Chondrocyte (in vitro differentiated cells): ENCODE data around the gene COX8C. TPM values are rescaled to one million over a fixed set of nuclear protein-coding genes. Genes with fewer than 3 reads are reported as not detected.

ENCODE experiments used
- DNase-seq: peaks from one replicate; pipeline ENCODE4 v3.0.0; 2021; ENCODE audit warnings: mixed read lengths, low spot score
- H3K27ac Mint-ChIP-seq: one replicate; pipeline ENCODE4 v1.8.0; 2021; ENCODE audit warnings: mild to moderate bottlenecking, moderate library complexity, mixed read lengths; ENCODE audit not compliant: unreplicated experiment
- H3K27me3 Mint-ChIP-seq: 2 replicates; pipeline ENCODE4 v1.8.0; 2021; ENCODE audit warnings: low read depth, mixed read lengths
- H3K36me3 Mint-ChIP-seq: 2 replicates; pipeline ENCODE4 v1.8.0; 2021; ENCODE audit warnings: low read depth, mixed read lengths
- H3K4me1 Mint-ChIP-seq: 2 replicates; pipeline ENCODE4 v1.8.0; 2021; ENCODE audit warnings: low read depth, mild to moderate bottlenecking, mixed read lengths
- H3K4me3 Mint-ChIP-seq: one replicate; pipeline ENCODE4 v1.8.0; 2021; ENCODE audit warnings: mild to moderate bottlenecking, moderate library complexity, mixed read lengths; ENCODE audit not compliant: unreplicated experiment
- H3K9me3 Mint-ChIP-seq: 2 replicates; pipeline ENCODE4 v1.8.0; 2021; ENCODE audit warnings: low read depth, mixed read lengths
- total RNA-seq: library from RNA; stranded (reverse); gene quantifications from 3 replicates; pipeline ENCODE4 v1.2.1, GENCODE V29; 2021
- TF ChIP-seq, protein P1 (sequence below): fragments of 200-600 bp; sonication (generic); IDR thresholded peaks from 2 replicates; pipeline ENCODE4 v1.5.0; 2021; ENCODE audit warnings: antibody characterized with exemption, mild to moderate bottlenecking, moderate library complexity

Gene COX8C
- total RNA-seq, 1 donor from 2014 or later, result not detected

DNA sequence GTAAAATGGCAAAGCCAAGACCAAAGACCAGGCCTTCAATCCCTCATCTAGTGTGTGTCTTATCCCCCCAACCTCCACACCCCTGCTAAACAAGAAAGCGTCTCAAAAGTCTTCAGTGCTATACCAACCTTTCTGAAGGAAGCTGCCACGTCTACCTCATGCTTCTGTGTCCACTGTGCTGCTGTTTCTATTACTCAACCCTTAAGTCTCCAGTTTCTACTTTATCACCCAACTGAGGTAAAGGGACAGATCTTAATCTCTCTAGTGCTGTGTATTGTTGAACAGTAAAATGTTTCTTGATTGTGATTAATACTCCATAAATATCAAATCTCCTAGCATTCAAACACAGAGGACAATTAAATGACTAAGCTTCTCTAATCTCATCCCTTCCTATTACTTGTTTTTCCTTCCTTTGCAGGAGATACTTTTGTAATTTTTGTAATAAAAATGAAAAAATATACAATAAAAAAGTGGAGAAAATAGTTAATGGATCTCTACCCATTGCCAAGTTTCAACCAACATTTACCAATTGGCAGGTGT, 37.5 kb upstream of the COX8C start:
- H3K9me3 Mint-ChIP-seq, result no peaks in the 10 kb centered on the region
- H3K4me3 Mint-ChIP-seq, result no peak overlapping the region
- peaks cover 27% of the 10 kb centered on the region for H3K4me1 Mint-ChIP-seq
- no peaks in the 10 kb centered on the region for H3K27me3 Mint-ChIP-seq
- TF ChIP-seq, protein P1, sequence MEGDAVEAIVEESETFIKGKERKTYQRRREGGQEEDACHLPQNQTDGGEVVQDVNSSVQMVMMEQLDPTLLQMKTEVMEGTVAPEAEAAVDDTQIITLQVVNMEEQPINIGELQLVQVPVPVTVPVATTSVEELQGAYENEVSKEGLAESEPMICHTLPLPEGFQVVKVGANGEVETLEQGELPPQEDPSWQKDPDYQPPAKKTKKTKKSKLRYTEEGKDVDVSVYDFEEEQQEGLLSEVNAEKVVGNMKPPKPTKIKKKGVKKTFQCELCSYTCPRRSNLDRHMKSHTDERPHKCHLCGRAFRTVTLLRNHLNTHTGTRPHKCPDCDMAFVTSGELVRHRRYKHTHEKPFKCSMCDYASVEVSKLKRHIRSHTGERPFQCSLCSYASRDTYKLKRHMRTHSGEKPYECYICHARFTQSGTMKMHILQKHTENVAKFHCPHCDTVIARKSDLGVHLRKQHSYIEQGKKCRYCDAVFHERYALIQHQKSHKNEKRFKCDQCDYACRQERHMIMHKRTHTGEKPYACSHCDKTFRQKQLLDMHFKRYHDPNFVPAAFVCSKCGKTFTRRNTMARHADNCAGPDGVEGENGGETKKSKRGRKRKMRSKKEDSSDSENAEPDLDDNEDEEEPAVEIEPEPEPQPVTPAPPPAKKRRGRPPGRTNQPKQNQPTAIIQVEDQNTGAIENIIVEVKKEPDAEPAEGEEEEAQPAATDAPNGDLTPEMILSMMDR, result no peak
- H3K36me3 Mint-ChIP-seq, result no peaks in the 10 kb centered on the region
- no peak for DNase-seq
- H3K27ac Mint-ChIP-seq, result no peak overlapping the region

DNA sequence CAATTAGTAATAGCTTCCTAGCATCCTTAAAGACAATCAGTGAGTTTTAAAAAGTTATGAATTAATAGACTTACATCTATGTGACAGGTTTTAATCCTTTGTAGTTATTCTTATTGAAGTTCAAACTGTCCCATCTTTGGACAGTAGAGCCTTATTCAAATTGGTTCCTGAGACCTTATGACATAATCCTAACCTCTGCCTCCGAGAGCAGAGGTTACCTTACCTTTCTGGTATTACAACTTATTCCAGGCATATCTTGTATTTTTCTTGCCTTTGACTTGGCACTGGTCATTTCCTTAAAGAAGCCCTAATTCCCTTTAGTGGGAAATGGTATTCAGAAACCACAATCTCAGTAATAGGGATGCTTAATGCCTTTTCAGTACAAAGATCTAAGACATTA, 35.9 kb upstream of the COX8C start:
- H3K27me3 Mint-ChIP-seq, result no peaks in the 10 kb centered on the region
- TF ChIP-seq, protein P1, result no peak
- H3K36me3 Mint-ChIP-seq, result no peaks in the 10 kb centered on the region

DNA sequence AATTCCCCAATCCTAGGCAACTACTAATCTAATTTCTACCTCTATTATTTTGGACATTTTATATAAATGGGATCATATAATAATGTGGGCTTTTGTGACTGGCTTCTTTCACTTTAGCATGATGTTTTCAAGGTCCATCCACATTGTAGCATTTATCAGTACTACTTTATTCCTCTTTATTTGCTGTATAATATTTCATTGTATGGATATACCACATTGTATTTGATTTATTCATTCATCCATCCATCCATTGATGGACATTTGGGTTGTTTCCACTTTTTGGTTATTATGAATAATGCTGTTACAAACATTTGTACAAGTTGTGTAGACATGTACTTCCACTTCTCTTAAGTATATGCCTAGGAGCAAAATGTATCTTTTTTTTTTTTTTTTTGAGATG, 31.4 kb upstream of the COX8C start:
- Mint-ChIP-seq H3K4me3 (no peak overlapping the region), H3K4me1 (peaks cover 48% of the 10 kb centered on the region), H3K36me3 (no peaks in the 10 kb centered on the region), H3K27me3 (no peaks in the 10 kb centered on the region), H3K27ac (no peak overlapping the region), H3K9me3 (no peaks in the 10 kb centered on the region)
- TF ChIP-seq, protein P1, result no peak
- no peak for DNase-seq

More for the DNA sequence above, 35.9 kb upstream of the COX8C start:
- H3K9me3 Mint-ChIP-seq, result no peaks in the 10 kb centered on the region
- H3K27ac Mint-ChIP-seq, result no peak overlapping the region
- no peak for DNase-seq
- H3K4me3 Mint-ChIP-seq, result no peak overlapping the region
- H3K4me1 Mint-ChIP-seq, result peaks cover 17% of the 10 kb centered on the region

DNA sequence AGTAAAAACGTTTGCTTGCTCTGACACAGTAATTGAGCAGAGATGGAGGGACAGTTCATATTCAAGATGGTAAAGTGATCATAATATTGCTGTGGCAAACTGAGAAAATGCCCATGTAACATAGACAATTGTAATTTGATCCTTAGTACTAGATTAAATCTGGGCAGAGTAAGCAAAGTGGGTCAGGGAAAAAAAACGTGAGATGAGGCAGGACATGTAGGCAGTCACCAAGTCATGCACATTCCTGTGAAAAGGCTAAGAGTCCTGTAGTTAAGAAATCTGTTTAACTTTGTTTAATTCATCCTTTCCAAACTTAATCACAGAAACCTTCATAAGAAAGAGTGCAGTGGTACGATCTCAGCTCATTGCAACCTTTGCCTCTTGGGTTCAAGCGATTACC, 30.3 kb upstream of the COX8C start:
- peak overlapping the region; percentile 18 for H3K27ac Mint-ChIP-seq
- H3K36me3 Mint-ChIP-seq, result no peaks in the 10 kb centered on the region
- no peaks in the 10 kb centered on the region for H3K9me3 Mint-ChIP-seq
- peaks cover 48% of the 10 kb centered on the region for H3K4me1 Mint-ChIP-seq
- no peak for DNase-seq
- H3K4me3 Mint-ChIP-seq, result no peak overlapping the region
- H3K27me3 Mint-ChIP-seq, result no peaks in the 10 kb centered on the region
- TF ChIP-seq, protein P1, result no peak

DNA sequence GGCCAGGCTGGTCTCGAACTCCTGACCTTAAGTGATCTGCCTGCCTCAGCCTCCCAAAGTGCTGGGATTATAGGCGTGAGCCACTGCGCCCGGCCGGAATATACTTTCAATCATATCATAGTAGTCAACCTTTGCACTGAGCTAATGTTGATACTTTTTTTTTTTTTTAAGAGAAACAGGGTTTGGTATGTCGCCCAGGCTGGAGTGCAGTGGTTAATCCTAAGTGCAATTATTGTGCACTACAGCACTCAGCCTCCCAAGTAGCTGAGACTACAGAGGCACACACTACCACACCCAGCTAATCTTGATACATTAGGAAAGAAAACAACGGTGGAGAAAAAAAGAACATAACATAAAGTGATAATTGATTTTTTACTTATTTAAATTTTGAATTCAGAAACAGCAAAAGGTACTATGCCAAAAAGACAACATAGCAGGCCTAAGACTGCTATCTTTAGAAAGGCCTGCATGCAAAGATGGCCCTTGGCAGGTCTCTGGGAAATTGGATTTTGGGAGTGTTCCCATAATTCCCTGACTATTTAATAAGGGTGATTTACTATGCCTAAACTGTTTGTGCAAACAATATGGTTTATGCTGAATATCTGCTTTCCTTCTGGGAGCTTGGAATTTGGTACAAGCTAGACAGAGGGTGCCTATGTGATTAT, 29.6 kb upstream of the COX8C start:
- no peaks in the 10 kb centered on the region for H3K9me3 Mint-ChIP-seq
- peak overlapping the region; percentile 84 for H3K27ac Mint-ChIP-seq
- no peak overlapping the region for H3K4me3 Mint-ChIP-seq
- peaks cover 48% of the 10 kb centered on the region for H3K4me1 Mint-ChIP-seq
- TF ChIP-seq, protein P1, result no peak
- no peaks in the 10 kb centered on the region for H3K27me3 Mint-ChIP-seq
- H3K36me3 Mint-ChIP-seq, result no peaks in the 10 kb centered on the region
- DNase-seq, result no peak
